ENCODE results near the gene TMEM80. TPM values are rescaled to one million over a fixed set of nuclear protein-coding genes. Genes with fewer than 3 reads are reported as not detected.

Gene TMEM80
- total and polyA plus RNA-seq, 2 of the 4 experiments (the other 2 are of a cell fraction), result 5.6 to 21.7 TPM

DNA sequence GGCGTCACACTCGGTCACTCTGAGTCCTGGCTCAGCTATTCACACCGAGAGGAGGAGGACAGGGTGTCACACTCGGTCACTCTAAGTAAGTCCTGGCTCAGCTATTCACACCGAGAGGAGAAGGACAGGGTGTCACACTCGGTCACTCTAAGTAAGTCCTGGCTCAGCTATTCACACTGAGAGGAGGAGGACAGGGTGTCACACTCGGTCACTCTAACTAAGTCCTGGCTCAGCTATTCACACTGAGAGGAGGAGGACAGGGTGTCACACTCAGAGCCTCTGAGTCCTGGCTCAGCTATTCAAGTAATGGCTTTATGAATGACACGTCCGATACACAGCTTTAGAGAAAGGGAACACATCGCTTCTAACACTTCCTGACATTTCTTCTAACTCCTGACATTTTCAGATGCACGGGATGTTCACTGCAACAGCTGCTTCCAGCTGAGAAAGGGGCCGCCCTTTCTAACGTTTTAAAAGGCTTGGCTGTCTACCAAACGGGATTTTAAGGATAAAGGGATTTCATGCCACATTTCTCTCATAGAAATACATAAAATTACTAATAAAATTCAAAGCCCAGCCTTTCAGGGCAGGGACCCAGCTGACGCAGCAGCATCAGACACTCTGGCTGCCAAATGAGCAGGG, 30.4 kb upstream of the TMEM80 start:
- Histone ChIP-seq H2BK120ac (ENCODE audit: low read depth, low read length) (no peak overlapping the region), H4K20me1 (ENCODE audit: insufficient read depth, low read length) (peaks cover 8% of the 10 kb centered on the region), H2BK5ac (ENCODE audit: low read depth, low read length, poor library complexity, severe bottlenecking) (no peak overlapping the region), H3K4ac (ENCODE audit: low read depth, low read length) (no peak overlapping the region), H3K4me1 (ENCODE audit: control insufficient read depth, insufficient read depth, low read length) (peaks cover 5% of the 10 kb centered on the region; the same call in 1 of the 2 replicates), H3K4me2 (ENCODE audit: low read depth, low read length) (no peak overlapping the region), H3K79me1 (ENCODE audit: low read depth in 1 of 2, low read length in 2 of 2) (peaks cover 13 to 23% of the 10 kb centered on the region in 2 experiments; a peak in 3 of 4 replicates), H3K27ac (ENCODE audit: insufficient read depth, low read length) (peak overlapping the region; percentile 20; the same call in 1 of the 2 replicates), H4K91ac (ENCODE audit: insufficient read depth, low read depth, low read length) (no peak overlapping the region), H3K14ac (replicated peaks; ENCODE audit: low read depth, low read length) (no peak overlapping the region; the same call in 1 of the 2 replicates), H3K56ac (ENCODE audit: extremely low read depth, insufficient read depth, low read length) (no peak overlapping the region), H3K23ac (ENCODE audit: low read depth, low read length) (no peak overlapping the region; the same call in 1 of the 2 replicates), H4K5ac (ENCODE audit: low read depth, low read length) (no peak overlapping the region), H2AK9ac (replicated peaks; ENCODE audit: low read depth, low read length, poor library complexity) (no peak overlapping the region), H3K9ac (ENCODE audit: low read depth, low read length) (no peak overlapping the region), H4K8ac (ENCODE audit: low read depth in 2 of 2, low read length in 2 of 2) (no peak overlapping the region), H3K36me3 (ENCODE audit: control insufficient read depth, insufficient read depth, low read length) (peaks cover 22% of the 10 kb centered on the region), H2BK20ac (ENCODE audit: low read depth, low read length) (no peak overlapping the region), H2BK15ac (ENCODE audit: low read depth, low read length) (no peak overlapping the region), H3K9me3 (ENCODE audit: control insufficient read depth, insufficient read depth, low read length) (no peaks in the 10 kb centered on the region), H3K9me1 (ENCODE audit: insufficient read depth, low read length) (no peaks in the 10 kb centered on the region), H3K4me3 (ENCODE audit: insufficient read depth, low read depth, low read length) (no peak overlapping the region), H3K18ac (ENCODE audit: low read depth, low read length) (no peak overlapping the region), H2AFZ (replicated peaks; ENCODE audit: low read length, poor library complexity) (no peak overlapping the region), H2AK5ac (ENCODE audit: low read depth, low read length) (no peak overlapping the region), H3K27me3 (ENCODE audit: control insufficient read depth, insufficient read depth, low read length) (no peaks in the 10 kb centered on the region)
- TF ChIP-seq CHD1 (IDR thresholded peaks at IDR 0.05; ENCODE audit: low read depth, low read length) (no peak), POLR2A (IDR thresholded peaks at IDR 0.05; ENCODE audit: low read depth, low read length) (no peak), SMC3 (IDR thresholded peaks at IDR 0.05; ENCODE audit: low read depth, low read length) (no peak), CEBPB (IDR thresholded peaks at IDR 0.05; ENCODE audit: low read depth, low read length) (no peak), NFE2L2 (IDR thresholded peaks at IDR 0.05; ENCODE audit: low read depth, low read length) (no peak), RCOR1 (IDR thresholded peaks at IDR 0.05; ENCODE audit: insufficient replicate concordance, low read length) (no peak), RAD21 (IDR thresholded peaks at IDR 0.05; ENCODE audit: low read length) (no peak), RFX5 (IDR thresholded peaks at IDR 0.05; ENCODE audit: low read depth, low read length) (no peak)
- TF ChIP-seq, protein P1, sequence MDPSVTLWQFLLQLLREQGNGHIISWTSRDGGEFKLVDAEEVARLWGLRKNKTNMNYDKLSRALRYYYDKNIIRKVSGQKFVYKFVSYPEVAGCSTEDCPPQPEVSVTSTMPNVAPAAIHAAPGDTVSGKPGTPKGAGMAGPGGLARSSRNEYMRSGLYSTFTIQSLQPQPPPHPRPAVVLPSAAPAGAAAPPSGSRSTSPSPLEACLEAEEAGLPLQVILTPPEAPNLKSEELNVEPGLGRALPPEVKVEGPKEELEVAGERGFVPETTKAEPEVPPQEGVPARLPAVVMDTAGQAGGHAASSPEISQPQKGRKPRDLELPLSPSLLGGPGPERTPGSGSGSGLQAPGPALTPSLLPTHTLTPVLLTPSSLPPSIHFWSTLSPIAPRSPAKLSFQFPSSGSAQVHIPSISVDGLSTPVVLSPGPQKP (IDR thresholded peaks at IDR 0.05; ENCODE audit: borderline replicate concordance, low read depth, low read length), result no peak
- no peak for DNase-seq
- ATAC-seq (ENCODE audit: low read depth), result no peak
- intact Hi-C loops (cut with micrococcal nuclease), result no loop called here
- in situ Hi-C loops (cut with MboI; ENCODE audit: low sequenced_read_pairs), result no loop called here
- ChIA-PET POLR2A (ENCODE audit: unreplicated experiment) (no interaction called here), CTCF (no interaction called here)
- no TSS peak for BruUV-seq (replicated peaks)
- dilution Hi-C loops (cut with HindIII; ENCODE audit: low sequenced_read_pairs, unreplicated experiment), result no loop called here
- 100% methylated on average over 1 of the region's 15 CpGs; no CpG with 5 or more reads in 1 of the 2 experiments for WGBS, 2 experiments (ENCODE audit: extremely low coverage in 2 of 2, insufficient read length in 1 of 2)
